Activated CD8-positive, alpha-beta T cell treated with anti-CD3 and anti-CD28 coated beads for 36 hours (primary cell): Measurements from ENCODE around the gene CHRNG. TPM values are rescaled to one million over a fixed set of nuclear protein-coding genes. Genes with fewer than 3 reads are reported as not detected.

ENCODE experiments used
- ATAC-seq: fragments of 200-7000 bp; cut with Tn5 transposase; one replicate; pipeline ENCODE4 v1.10.0; 2021; ENCODE audit warnings: mild to moderate bottlenecking, moderate library complexity
- CTCF ChIA-PET: fragments of 350-600 bp; sonication (Branson Sonifier 250); formaldehyde crosslinking; loops from one replicate; lab custom pipeline; 2021; ENCODE audit warnings: antibody characterized with exemption; lab: Charles Lee
- POLR2A ChIA-PET: fragments of 350-600 bp; sonication (Branson Sonifier 250); formaldehyde crosslinking; loops from one replicate; lab custom pipeline; 2021; ENCODE audit warnings: antibody characterized with exemption; lab: Charles Lee
- DNase-seq: peaks from one replicate; pipeline ENCODE4 v3.0.0-alpha.2; 2020
- H3K27ac Mint-ChIP-seq: one replicate; pipeline ENCODE4 v1.8.0; 2021; ENCODE audit warnings: mild to moderate bottlenecking, mixed read lengths
- H3K27me3 Mint-ChIP-seq: one replicate; pipeline ENCODE4 v1.8.0; 2021; ENCODE audit warnings: mixed read lengths
- H3K36me3 Mint-ChIP-seq: one replicate; pipeline ENCODE4 v1.8.0; 2021; ENCODE audit warnings: low read depth, mixed read lengths
- H3K4me1 Mint-ChIP-seq: one replicate; pipeline ENCODE4 v1.8.0; 2021; ENCODE audit warnings: low read depth, mixed read lengths
- H3K4me3 Mint-ChIP-seq: one replicate; pipeline ENCODE4 v1.8.0; 2021; ENCODE audit warnings: mild to moderate bottlenecking, moderate library complexity, mixed read lengths
- H3K9me3 Mint-ChIP-seq: one replicate; pipeline ENCODE4 v1.8.0; 2021; ENCODE audit warnings: mixed read lengths
- CTCF ChIP-seq: fragments of 200-600 bp; IDR thresholded peaks from one replicate; pipeline ENCODE4 v1.8.0; 2022; ENCODE audit warnings: antibody characterized with exemption, mild to moderate bottlenecking
- intact Hi-C: fragments of 100-400 bp; cut with micrococcal nuclease; formaldehyde crosslinking; loops from one replicate; pipeline ENCODE4 v1.10.0; 2022
- total RNA-seq, 2 experiments: library from RNA; stranded (reverse); gene quantifications; one replicate each; pipeline ENCODE4 v1.2.3, GENCODE V29; 2021

CHRNG gene
- total RNA-seq, 2 experiments from 2014 or later = not detected

- ChIA-PET CTCF (no interaction called here), POLR2A (interaction anchor here (0.6 to 1.7 kb wide), 3 partner anchors 9 to 15 kb away, joined by 3 to 6 read pairs (median 3); no protein-coding TSS in a partner anchor)
- H3K4me1 Mint-ChIP-seq = peaks cover 11% of the 10 kb centered on the region
- H3K4me3 Mint-ChIP-seq = no peak overlapping the region
- no peak overlapping the region for H3K27ac Mint-ChIP-seq
- H3K9me3 Mint-ChIP-seq = peaks cover 2% of the 10 kb centered on the region
- TF ChIP-seq CTCF = no peak
- intact Hi-C loops = no loop called here
- DNase-seq (no peak), ATAC-seq (no peak)
- H3K27me3 Mint-ChIP-seq = peaks cover 2% of the 10 kb centered on the region
- H3K36me3 Mint-ChIP-seq = peaks cover 5% of the 10 kb centered on the region
These were observed 1.0 kb downstream of the CHRNG start for GRCh38 chr2:232540441-232541041.

- Mint-ChIP-seq H3K27ac (no peak overlapping the region), H3K4me1 (peaks cover 14% of the 10 kb centered on the region), H3K9me3 (no peaks in the 10 kb centered on the region), H3K36me3 (peaks cover 12% of the 10 kb centered on the region), H3K4me3 (no peak overlapping the region), H3K27me3 (peaks cover under 1% of the 10 kb centered on the region)
- intact Hi-C loops = no loop called here
- ATAC-seq (peak; percentile 17), DNase-seq (no peak)
- TF ChIP-seq CTCF = no peak
- ChIA-PET CTCF (no interaction called here), POLR2A (interaction anchor here (0.7 kb wide), 1 partner anchor 734 kb away, joined by 3 read pairs; no protein-coding TSS in a partner anchor)
These were observed 1.9 kb downstream of the CHRNG start for GRCh38 chr2:232541195-232541960.

GRCh38 chr2:232541961-232542714, 2.6 kb downstream of the CHRNG start:
- intact Hi-C loops = no loop called here
- Mint-ChIP-seq H3K27ac (no peak overlapping the region), H3K9me3 (no peaks in the 10 kb centered on the region), H3K4me1 (peaks cover 17% of the 10 kb centered on the region), H3K4me3 (no peak overlapping the region), H3K27me3 (no peaks in the 10 kb centered on the region), H3K36me3 (peaks cover 20% of the 10 kb centered on the region)
- CTCF ChIA-PET = no interaction called here
- DNase-seq (no peak), ATAC-seq (no peak)
- POLR2A ChIA-PET = interaction anchor here (0.7 kb wide), 1 partner anchor 733 kb away, joined by 3 read pairs; no protein-coding TSS in a partner anchor
- no peak for TF ChIP-seq CTCF

GRCh38 chr2:232542715-232543467, 3.4 kb downstream of the CHRNG start:
- no peak overlapping the region for H3K4me3 Mint-ChIP-seq
- POLR2A ChIA-PET = no interaction called here
- H3K27ac Mint-ChIP-seq = no peak overlapping the region
- H3K27me3 Mint-ChIP-seq = no peaks in the 10 kb centered on the region
- ATAC-seq (no peak), DNase-seq (no peak)
- H3K9me3 Mint-ChIP-seq = no peaks in the 10 kb centered on the region
- peaks cover 27% of the 10 kb centered on the region for H3K36me3 Mint-ChIP-seq
- CTCF ChIA-PET = no interaction called here
- intact Hi-C loops = no loop called here
- no peak for TF ChIP-seq CTCF
- peaks cover 24% of the 10 kb centered on the region for H3K4me1 Mint-ChIP-seq
